ENCODE data around the gene HSPH1.

HSPH1 gene

GRCh38 chr13:31093145-31093885 is 68.4 kb downstream of the HSPH1 start:
- no peaks in the 10 kb centered on the region for H3K9me2 ChIP-seq (replicated peaks; ENCODE audit: insufficient read depth, low read length)
- no peaks in the 10 kb centered on the region for H3F3A ChIP-seq (ENCODE audit: insufficient read depth, low read length)
- H3K4me1 ChIP-seq (ENCODE audit: low read length): no peaks in the 10 kb centered on the region
- no peaks in the 10 kb centered on the region for H3K79me2 ChIP-seq (ENCODE audit: low read length)
- H3K36me3 ChIP-seq (replicated peaks; ENCODE audit: insufficient read depth, low read length): no peaks in the 10 kb centered on the region
- TF ChIP-seq EZH2phosphoT487 (IDR thresholded peaks at IDR 0.05; ENCODE audit: low read length) (no peak), CTCF (IDR thresholded peaks at IDR 0.05; ENCODE audit: low read length) (no peak), EZH2 (optimal IDR thresholded peaks at IDR 0.05; ENCODE audit: low read depth, low read length) (no peak)
- DNase-seq: no peak
- no peaks in the 10 kb centered on the region for H4K20me1 ChIP-seq (ENCODE audit: insufficient read depth, low read length)
- H3K27ac ChIP-seq (ENCODE audit: low read length): no peak overlapping the region
- H3K9me3 ChIP-seq (replicated peaks; ENCODE audit: insufficient read depth, low read length): no peaks in the 10 kb centered on the region
- H3K4me3 ChIP-seq (ENCODE audit: low read length): no peak overlapping the region
- no peak overlapping the region for H2AFZ ChIP-seq (ENCODE audit: low read length)
- no peak overlapping the region for H3K4me2 ChIP-seq (ENCODE audit: low read depth, low read length)
- no peak overlapping the region for H3K9ac ChIP-seq (ENCODE audit: low read length)
- no peaks in the 10 kb centered on the region for H3K27me3 ChIP-seq (replicated peaks; ENCODE audit: insufficient read depth, low read length)

- Histone ChIP-seq H2AFZ (ENCODE audit: low read length) (no peak overlapping the region), H3K4me1 (ENCODE audit: low read length) (no peaks in the 10 kb centered on the region), H3K27me3 (replicated peaks; ENCODE audit: insufficient read depth, low read length) (no peaks in the 10 kb centered on the region), H3K9me3 (replicated peaks; ENCODE audit: insufficient read depth, low read length) (no peaks in the 10 kb centered on the region), H3K9ac (ENCODE audit: low read length) (no peak overlapping the region), H3F3A (ENCODE audit: insufficient read depth, low read length) (no peaks in the 10 kb centered on the region), H3K9me2 (replicated peaks; ENCODE audit: insufficient read depth, low read length) (no peaks in the 10 kb centered on the region), H3K27ac (ENCODE audit: low read length) (no peak overlapping the region), H3K4me2 (ENCODE audit: low read depth, low read length) (no peak overlapping the region), H3K36me3 (replicated peaks; ENCODE audit: insufficient read depth, low read length) (no peaks in the 10 kb centered on the region), H3K4me3 (ENCODE audit: low read length) (no peak overlapping the region), H3K79me2 (ENCODE audit: low read length) (no peaks in the 10 kb centered on the region), H4K20me1 (ENCODE audit: insufficient read depth, low read length) (no peaks in the 10 kb centered on the region)
- DNase-seq: no peak
- TF ChIP-seq EZH2 (optimal IDR thresholded peaks at IDR 0.05; ENCODE audit: low read depth, low read length) (no peak), EZH2phosphoT487 (IDR thresholded peaks at IDR 0.05; ENCODE audit: low read length) (no peak), CTCF (IDR thresholded peaks at IDR 0.05; ENCODE audit: low read length) (no peak)
These were observed 69.1 kb downstream of the HSPH1 start for GRCh38 chr13:31092646-31093045.

GRCh38 chr13:31090961-31091624 is 70.6 kb downstream of the HSPH1 start:
- no peaks in the 10 kb centered on the region for H3K79me2 ChIP-seq (ENCODE audit: low read length)
- TF ChIP-seq EZH2 (optimal IDR thresholded peaks at IDR 0.05; ENCODE audit: low read depth, low read length) (no peak), CTCF (IDR thresholded peaks at IDR 0.05; ENCODE audit: low read length) (no peak), EZH2phosphoT487 (IDR thresholded peaks at IDR 0.05; ENCODE audit: low read length) (no peak)

More at GRCh38 chr13:31090961-31091624, 70.6 kb downstream of the HSPH1 start:
- Histone ChIP-seq H3K9me2 (replicated peaks; ENCODE audit: insufficient read depth, low read length) (no peaks in the 10 kb centered on the region), H3K4me2 (ENCODE audit: low read depth, low read length) (no peak overlapping the region), H4K20me1 (ENCODE audit: insufficient read depth, low read length) (no peaks in the 10 kb centered on the region), H3F3A (ENCODE audit: insufficient read depth, low read length) (no peaks in the 10 kb centered on the region), H3K36me3 (replicated peaks; ENCODE audit: insufficient read depth, low read length) (no peaks in the 10 kb centered on the region), H3K9ac (ENCODE audit: low read length) (no peak overlapping the region), H3K27me3 (replicated peaks; ENCODE audit: insufficient read depth, low read length) (no peaks in the 10 kb centered on the region), H3K4me1 (ENCODE audit: low read length) (no peaks in the 10 kb centered on the region), H3K9me3 (replicated peaks; ENCODE audit: insufficient read depth, low read length) (no peaks in the 10 kb centered on the region), H3K4me3 (ENCODE audit: low read length) (no peak overlapping the region), H2AFZ (ENCODE audit: low read length) (no peak overlapping the region), H3K27ac (ENCODE audit: low read length) (no peak overlapping the region)
- no peak for DNase-seq
